ENCODE data around the gene MARCO.

- no peak for TF ChIP-seq CTCF (IDR thresholded peaks at IDR 0.05)
- TF ChIP-seq POLR2A (IDR thresholded peaks at IDR 0.05) = no peak
These were observed 2.0 kb upstream of the MARCO start for GRCh38 chr2:118939994-118940393.
